Hypothalamus (tissue), 51 donors: Measurements from ENCODE around the gene NCEH1.

Source experiments
- DNase-seq, 51 donors: peaks; one replicate each; lab custom pipeline; 2025; lab: John Stamatoyannopoulos, UW

The NCEH1 gene

DNA sequence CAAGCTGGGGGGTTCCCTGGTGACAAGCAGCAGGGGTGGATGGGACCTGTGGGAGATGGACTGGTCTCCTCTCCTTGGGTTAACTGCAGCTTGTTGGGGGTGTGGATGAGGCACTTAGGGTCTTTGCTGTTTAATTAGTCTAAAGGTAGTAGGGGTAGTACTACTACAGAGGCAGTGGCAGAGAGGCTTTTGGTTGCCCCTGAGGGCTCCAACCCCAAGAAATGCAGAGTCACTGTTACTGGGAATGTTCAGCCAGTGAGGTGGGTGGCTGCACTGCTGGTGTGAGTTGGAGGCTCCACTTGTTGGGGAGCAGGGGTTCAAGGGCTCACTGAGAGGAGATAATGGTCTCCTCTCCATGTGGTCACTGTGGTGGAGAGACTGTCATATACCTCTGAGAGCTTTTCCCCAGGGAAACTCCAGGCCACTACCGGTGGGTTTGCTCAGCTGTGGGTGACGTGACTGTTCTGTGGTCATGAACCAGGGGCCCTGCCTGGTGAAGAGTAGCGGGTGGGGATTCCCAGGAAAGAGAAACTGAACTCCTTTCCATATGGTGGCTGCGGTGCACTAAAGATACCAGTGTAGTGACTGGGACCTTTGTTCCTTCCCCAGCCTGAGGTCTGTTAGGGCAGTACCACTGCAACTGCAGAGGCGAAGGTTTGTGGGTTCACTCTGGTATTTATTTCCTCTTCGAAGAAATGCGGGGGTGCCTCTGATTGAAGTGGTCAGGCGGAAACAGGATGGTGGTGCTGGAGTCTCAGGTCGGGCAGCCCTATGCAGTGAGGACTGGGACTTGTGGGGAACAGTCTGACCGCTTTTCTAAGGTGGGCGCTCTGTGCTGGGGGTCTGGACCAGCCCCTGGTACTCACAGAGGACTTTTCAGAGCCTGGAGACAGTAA, 118.7 kb downstream of the NCEH1 start:
- no peak for DNase-seq

DNA sequence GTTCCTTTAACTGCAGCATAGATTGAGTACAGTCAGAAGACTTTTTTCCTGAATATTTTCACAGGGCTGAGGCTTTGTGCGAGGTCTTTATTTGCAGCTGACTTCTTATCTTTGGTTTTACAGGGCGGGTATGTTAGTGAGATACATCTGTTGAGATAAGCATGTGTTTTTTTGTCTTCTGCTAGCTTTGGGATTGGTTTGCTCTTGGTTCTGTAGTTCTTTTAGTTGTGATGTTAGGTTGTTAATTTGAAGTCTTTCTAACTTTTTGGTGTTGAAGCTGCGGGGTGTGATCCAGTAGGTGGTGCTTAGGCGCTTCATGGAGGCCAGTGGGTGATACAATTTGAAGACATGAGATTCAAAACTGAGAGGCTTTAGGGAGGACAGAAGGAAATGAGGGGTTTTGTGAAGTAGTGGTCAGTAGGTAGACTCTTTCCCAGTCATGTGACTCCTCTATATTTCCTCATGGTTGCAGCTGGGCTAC, 119.7 kb downstream of the NCEH1 start:
- no peak for DNase-seq

DNA sequence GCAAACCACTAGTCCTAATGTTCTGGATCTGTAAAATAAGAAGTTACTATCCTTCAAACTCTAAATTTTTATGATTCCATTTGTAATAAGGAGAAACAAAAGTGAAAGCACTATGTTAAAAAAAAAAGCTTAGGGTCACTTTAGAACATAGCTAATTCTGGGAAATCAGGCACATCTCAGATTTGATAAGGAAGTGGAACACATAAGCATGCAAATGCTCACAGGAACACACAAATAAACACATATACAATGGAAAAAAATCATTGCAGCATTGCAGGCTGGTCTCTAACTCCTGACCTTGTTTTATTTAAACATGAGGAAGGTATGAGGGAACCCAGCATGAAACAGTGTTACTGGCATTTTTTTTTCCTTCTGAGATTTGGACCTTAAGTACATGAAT, 124.4 kb downstream of the NCEH1 start:
- no peak for DNase-seq

DNA sequence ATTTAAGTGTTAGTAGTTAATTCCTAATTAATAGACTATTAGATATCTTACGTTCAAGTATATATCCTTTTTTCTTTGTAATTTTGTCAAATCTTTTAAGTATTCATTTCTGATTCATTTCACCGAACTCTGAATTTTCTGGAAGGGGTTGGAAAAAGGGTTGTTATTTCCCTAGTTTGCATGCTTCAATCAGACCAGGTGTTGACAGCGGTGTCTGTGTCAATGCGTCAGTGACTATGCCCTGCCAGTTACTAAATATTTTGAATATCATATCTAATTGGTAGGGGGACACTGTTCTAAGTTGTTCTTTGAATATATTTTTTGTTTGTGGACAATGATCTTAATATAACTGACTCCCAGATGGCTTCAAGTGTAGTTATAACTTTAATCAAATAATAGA, 124.9 kb downstream of the NCEH1 start:
- DNase-seq: no peak

DNA sequence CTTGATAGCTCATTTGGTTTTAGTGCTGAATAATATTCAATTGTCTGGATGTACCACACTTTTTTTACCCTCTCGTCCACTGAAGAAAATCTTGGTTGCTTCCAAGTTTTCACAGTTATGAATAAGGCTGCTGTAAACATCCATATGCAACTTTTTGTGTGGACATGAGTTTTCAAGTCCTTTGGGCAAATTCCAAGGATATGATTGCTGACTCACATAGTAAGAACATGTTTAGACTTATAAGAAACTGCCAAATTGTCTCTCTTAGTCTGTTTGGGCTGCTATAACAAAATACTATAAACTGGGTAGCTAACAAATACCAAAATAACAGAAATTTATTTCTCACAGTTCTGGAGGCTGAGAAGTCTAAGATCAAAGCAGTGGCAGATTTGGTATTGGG, 128.2 kb downstream of the NCEH1 start:
- DNase-seq: no peak

GRCh38 chr3:172581757-172582166, 129.1 kb downstream of the NCEH1 start:
- DNase-seq: no peak

- DNase-seq: no peak
Observed at GRCh38 chr3:172580680-172581401, 130.0 kb downstream of the NCEH1 start.
